Measurements from ENCODE around the gene IPP.

DNA sequence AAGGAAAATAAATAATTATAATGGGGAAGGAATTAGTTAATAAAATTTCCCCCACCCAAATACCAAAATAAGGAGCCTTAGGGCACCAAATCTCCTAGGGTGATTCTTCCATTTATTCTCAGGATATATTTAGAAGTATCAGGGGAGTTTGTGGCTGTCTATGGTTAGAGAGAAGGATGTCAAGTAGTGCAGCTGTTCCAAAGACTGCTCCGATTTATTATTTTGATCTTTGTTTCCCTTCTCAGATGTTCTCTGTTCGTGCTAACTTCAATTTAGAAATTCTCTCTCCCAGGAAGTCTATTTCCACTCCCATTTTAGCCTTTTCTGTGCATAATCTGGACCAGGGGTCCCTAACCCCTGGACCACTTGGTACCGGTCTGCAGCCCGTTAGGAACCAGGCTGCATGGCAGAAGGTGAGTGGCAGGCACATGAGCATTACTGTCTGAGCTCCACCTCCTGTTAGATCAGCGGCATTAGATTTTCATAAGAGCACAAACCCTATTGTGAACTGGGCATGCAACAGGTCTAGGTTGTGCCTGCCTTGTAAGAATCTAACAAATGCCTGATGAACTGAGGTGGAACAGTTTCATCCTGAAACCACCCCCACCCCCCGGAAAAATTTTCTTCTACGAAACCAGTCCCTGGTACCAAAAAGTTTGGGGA is 43.6 kb upstream of the IPP start:
- TF ChIP-seq, protein P1, sequence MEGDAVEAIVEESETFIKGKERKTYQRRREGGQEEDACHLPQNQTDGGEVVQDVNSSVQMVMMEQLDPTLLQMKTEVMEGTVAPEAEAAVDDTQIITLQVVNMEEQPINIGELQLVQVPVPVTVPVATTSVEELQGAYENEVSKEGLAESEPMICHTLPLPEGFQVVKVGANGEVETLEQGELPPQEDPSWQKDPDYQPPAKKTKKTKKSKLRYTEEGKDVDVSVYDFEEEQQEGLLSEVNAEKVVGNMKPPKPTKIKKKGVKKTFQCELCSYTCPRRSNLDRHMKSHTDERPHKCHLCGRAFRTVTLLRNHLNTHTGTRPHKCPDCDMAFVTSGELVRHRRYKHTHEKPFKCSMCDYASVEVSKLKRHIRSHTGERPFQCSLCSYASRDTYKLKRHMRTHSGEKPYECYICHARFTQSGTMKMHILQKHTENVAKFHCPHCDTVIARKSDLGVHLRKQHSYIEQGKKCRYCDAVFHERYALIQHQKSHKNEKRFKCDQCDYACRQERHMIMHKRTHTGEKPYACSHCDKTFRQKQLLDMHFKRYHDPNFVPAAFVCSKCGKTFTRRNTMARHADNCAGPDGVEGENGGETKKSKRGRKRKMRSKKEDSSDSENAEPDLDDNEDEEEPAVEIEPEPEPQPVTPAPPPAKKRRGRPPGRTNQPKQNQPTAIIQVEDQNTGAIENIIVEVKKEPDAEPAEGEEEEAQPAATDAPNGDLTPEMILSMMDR (IDR thresholded peaks at IDR 0.05; ENCODE audit: control extremely low read depth in 1 of 3, insufficient read depth in 1 of 3, low read depth in 1 of 3, low read length in 3 of 3), result no peak
- TF ChIP-seq EP300 (IDR thresholded peaks at IDR 0.05; ENCODE audit: borderline replicate concordance in 1 of 2, low read depth in 2 of 2, low read length in 2 of 2) (no peak), POLR2A (IDR thresholded peaks at IDR 0.05; ENCODE audit: control extremely low read depth in 1 of 2, low read depth in 2 of 2, low read length in 2 of 2) (no peak), TBP (IDR thresholded peaks at IDR 0.05; ENCODE audit: low read depth, low read length) (no peak), EZH2 (IDR thresholded peaks at IDR 0.05; ENCODE audit: low read depth, low read length, severe bottlenecking) (no peak), CEBPB (IDR thresholded peaks at IDR 0.05; ENCODE audit: low read depth, low read length) (no peak), YY1 (IDR thresholded peaks at IDR 0.05; ENCODE audit: low read depth, low read length) (no peak)
